OCI-LY3 (cell line): ENCODE results near the gene RSPH1.

Experiments used
- CTCF ChIP-seq: fragments of 200-600, 300-600 bp; sonication (generic); IDR thresholded peaks from 2 replicates; pipeline ENCODE4 v1.5.1; 2014; ENCODE audit warnings: antibody characterized with exemption, low read length, low read depth
- EZH2phosphoT487 ChIP-seq: fragments of 200-600 bp; shearing (Covaris generic); IDR thresholded peaks from 2 replicates; pipeline ENCODE4 v1.6.1; 2018; ENCODE audit warnings: antibody characterized with exemption, mixed run types, low read depth

GRCh38 chr21:42522271-42522670, 26.2 kb upstream of the RSPH1 start:
- TF ChIP-seq CTCF (no peak), EZH2phosphoT487 (no peak)
